Fibroblast of the aortic adventitia (primary cell): ENCODE data around the gene BCAR3. TPM values are rescaled to one million over a fixed set of nuclear protein-coding genes. Genes with fewer than 3 reads are reported as not detected.

ENCODE experiments used
- DNase-seq: peaks from one replicate; pipeline ENCODE4 v3.0.0-alpha.2; 2010; ENCODE audit warnings: low read depth
- H3K4me3 ChIP-seq: 2 replicates; pipeline ENCODE4 v1.5.1; 2011; ENCODE audit warnings: low read depth, mild to moderate bottlenecking, control low read depth, low read length, moderate library complexity
- total RNA-seq: library from RNA; depleted of rRNA; stranded (reverse); fragments of >200 nt; gene quantifications from 2 replicates; pipeline ENCODE4 v1.2.3, GENCODE V29; 2012; ENCODE audit warnings: low replicate concordance
- TF ChIP-seq, protein P1 (sequence below): IDR thresholded peaks from 2 replicates; pipeline ENCODE4 v1.5.1; 2011; ENCODE audit warnings: mild to moderate bottlenecking, low read length, control low read depth, inconsistent platforms; ENCODE audit not compliant: insufficient read depth

Gene BCAR3
- total RNA-seq, 1 donor: 34.4 TPM

DNA sequence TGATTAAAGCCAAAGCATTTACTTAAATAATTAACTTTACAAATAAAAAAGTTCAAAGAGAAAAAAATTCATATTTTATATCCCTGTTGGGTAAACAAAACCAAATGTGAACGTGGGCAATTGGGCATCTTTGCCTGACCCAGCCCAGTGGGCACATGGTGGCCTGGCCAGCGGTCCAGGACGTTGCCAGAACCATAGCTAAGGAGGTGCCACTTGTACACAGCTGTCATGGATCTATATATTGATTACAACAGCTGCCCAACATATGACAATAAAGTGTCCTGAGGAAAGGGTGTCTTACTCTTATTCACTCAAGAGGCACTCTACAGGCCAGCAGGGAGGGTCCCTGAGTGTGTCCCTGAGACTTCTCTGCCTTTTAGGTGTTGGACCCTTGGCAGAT lies 78.5 kb downstream of the BCAR3 start:
- DNase-seq: no peak
- H3K4me3 ChIP-seq: no peak overlapping the region
- TF ChIP-seq, protein P1, sequence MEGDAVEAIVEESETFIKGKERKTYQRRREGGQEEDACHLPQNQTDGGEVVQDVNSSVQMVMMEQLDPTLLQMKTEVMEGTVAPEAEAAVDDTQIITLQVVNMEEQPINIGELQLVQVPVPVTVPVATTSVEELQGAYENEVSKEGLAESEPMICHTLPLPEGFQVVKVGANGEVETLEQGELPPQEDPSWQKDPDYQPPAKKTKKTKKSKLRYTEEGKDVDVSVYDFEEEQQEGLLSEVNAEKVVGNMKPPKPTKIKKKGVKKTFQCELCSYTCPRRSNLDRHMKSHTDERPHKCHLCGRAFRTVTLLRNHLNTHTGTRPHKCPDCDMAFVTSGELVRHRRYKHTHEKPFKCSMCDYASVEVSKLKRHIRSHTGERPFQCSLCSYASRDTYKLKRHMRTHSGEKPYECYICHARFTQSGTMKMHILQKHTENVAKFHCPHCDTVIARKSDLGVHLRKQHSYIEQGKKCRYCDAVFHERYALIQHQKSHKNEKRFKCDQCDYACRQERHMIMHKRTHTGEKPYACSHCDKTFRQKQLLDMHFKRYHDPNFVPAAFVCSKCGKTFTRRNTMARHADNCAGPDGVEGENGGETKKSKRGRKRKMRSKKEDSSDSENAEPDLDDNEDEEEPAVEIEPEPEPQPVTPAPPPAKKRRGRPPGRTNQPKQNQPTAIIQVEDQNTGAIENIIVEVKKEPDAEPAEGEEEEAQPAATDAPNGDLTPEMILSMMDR: no peak

DNA sequence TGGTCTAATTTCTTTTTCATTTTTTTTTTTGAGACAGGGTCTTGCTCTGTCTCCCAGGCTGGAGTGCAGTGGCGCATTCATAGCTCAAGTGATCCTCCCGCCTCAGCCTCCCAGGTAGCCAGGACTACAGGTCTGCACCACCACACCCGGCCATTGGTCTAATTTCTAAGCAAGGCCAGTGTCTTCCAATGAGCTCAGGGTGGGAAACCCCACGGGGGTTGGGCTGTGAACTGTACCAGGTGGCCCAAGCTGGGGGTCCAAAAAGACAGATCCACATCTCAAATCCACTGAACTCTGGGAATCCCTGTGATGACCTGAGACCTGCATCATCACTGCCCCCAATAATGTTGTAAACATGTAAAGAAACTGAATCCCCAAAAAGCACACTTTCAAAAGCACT lies 79.5 kb downstream of the BCAR3 start:
- TF ChIP-seq, protein P1: no peak
- DNase-seq: no peak

DNA sequence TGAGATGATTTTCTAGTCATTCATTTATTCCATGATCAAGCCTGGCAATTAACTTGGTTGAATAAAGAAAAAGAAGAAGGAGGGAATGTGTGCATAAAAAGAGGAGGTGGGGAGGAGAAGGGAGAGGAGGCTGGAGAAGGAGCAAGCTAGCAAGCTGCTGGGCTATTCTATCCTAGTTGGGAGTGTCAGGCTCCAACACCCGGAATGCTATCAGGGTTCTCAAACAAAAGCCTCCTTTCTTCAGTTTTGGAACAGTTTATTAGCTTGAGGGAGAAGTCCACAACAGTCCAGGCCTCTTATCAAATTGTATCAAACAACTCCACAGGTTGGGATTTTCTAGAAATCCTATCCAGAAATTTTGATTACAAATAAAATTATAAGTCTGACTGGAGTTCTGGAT lies 80.0 kb downstream of the BCAR3 start:
- H3K4me3 ChIP-seq: no peak overlapping the region
- TF ChIP-seq, protein P1: no peak
- no peak for DNase-seq

More for the DNA sequence above, 79.5 kb downstream of the BCAR3 start:
- no peak overlapping the region for H3K4me3 ChIP-seq

- TF ChIP-seq, protein P1: no peak
- no peak for DNase-seq
These were observed 81.0 kb downstream of the BCAR3 start for GRCh38 chr1:93600663-93601062.

DNA sequence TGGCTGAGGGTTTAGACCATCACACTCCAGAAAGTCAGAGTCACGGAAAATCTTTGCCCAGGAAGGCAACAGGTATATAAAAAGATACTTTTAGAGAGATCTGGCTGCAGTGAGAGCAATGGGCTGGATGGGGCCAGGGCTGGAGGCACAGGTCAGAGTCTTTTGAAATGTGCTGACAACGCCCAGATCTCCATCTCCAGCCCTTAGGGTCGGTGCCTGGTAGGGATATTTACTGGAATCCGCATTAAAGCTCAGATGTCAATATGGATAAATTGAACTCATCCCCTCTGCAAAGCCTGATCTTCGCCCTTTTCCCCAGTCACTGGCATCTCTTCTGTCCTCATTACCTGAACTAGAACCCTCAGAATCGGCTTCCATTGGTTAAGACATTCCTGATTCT lies 82.2 kb downstream of the BCAR3 start:
- H3K4me3 ChIP-seq: no peak overlapping the region
- DNase-seq: no peak
- TF ChIP-seq, protein P1: no peak

More at GRCh38 chr1:93600663-93601062, 81.0 kb downstream of the BCAR3 start:
- no peak overlapping the region for H3K4me3 ChIP-seq

GRCh38 chr1:93598861-93599439 lies 82.7 kb downstream of the BCAR3 start:
- no peak for DNase-seq
- TF ChIP-seq, protein P1: no peak
- no peak overlapping the region for H3K4me3 ChIP-seq

DNA sequence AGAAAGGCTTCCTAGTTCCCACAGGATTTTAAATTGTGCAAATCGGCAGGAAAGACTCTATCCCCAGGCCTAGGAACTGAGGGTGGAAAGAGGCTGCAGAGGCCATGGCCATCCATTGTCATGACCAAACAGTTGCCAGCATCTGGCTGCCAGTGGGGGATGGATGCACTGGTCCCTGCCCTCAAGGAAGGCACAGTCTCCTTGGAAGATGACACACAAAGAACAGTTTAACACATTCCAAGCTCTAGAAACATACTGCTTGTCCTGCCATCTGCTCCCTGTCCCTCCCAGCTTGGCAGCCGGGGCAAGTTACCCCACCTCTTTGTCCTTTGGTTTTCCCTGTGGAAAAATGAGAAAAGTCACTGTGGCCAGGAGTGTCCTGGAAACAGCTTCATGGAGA lies 83.2 kb downstream of the BCAR3 start:
- TF ChIP-seq, protein P1: no peak
- DNase-seq: no peak
- H3K4me3 ChIP-seq: no peak overlapping the region
